HepG2 (cell line): ENCODE measurements around the gene RNF126. TPM values are rescaled to one million over a fixed set of nuclear protein-coding genes. Genes with fewer than 3 reads are reported as not detected.

ENCODE experiments used
- CENPX ChIP-seq: sonication (generic); formaldehyde crosslinking; IDR thresholded peaks from 2 replicates; pipeline ENCODE4 v1.9.0; 2021; ENCODE audit warnings: mild to moderate bottlenecking, missing genetic modification reagents, moderate library complexity
- DNMT1 ChIP-seq: sonication (generic); formaldehyde crosslinking; IDR thresholded peaks from 2 replicates; pipeline ENCODE4 v1.5.1; 2020; ENCODE audit warnings: mild to moderate bottlenecking, missing genetic modification reagents
- HOMEZ ChIP-seq: IDR thresholded peaks from 2 replicates; pipeline ENCODE4 v1.6.1; 2016; ENCODE audit warnings: low read depth
- KAT2B ChIP-seq: fragments of 150-350 bp; IDR thresholded peaks from 2 replicates; pipeline ENCODE4 v1.6.1; 2014; ENCODE audit warnings: low read depth, low read length, borderline replicate concordance
- MNT ChIP-seq: fragments of 450-650 bp; IDR thresholded peaks from 2 replicates; pipeline ENCODE4 v1.6.1; 2016
- NFATC3 ChIP-seq: sonication (generic); formaldehyde crosslinking; IDR thresholded peaks from 2 replicates; pipeline ENCODE4 v1.5.1; 2020; ENCODE audit warnings: mild to moderate bottlenecking, missing genetic modification reagents
- PAX8 ChIP-seq: sonication (generic); formaldehyde crosslinking; IDR thresholded peaks from 2 replicates; pipeline ENCODE4 v1.8.0; 2022; ENCODE audit warnings: mild to moderate bottlenecking, missing genetic modification reagents, borderline replicate concordance
- PPARG ChIP-seq: conservative IDR thresholded peaks from 2 replicates; pipeline ENCODE4 v1.6.1; 2016; ENCODE audit warnings: missing biosample characterization, missing genetic modification reagents
- RXRA ChIP-seq: sonication (generic); formaldehyde crosslinking; IDR thresholded peaks from 2 replicates; pipeline ENCODE4 v1.5.1; 2020; ENCODE audit warnings: missing genetic modification reagents
- TP53 ChIP-seq: sonication (generic); formaldehyde crosslinking; conservative IDR thresholded peaks from 2 replicates; pipeline ENCODE4 v1.4.0; 2020; ENCODE audit warnings: missing genetic modification reagents
- TSC22D2 ChIP-seq: sonication (generic); formaldehyde crosslinking; IDR thresholded peaks from 2 replicates; pipeline ENCODE4 v1.5.1; 2020; ENCODE audit warnings: missing genetic modification reagents, mild to moderate bottlenecking, borderline replicate concordance
- ZC3H13 ChIP-seq: sonication (generic); formaldehyde crosslinking; IDR thresholded peaks from 2 replicates; pipeline ENCODE4 v1.8.1; 2023; ENCODE audit warnings: mild to moderate bottlenecking, missing genetic modification reagents, moderate library complexity
- ZFP37 ChIP-seq: sonication (generic); formaldehyde crosslinking; IDR thresholded peaks from 2 replicates; pipeline ENCODE4 v1.4.0; 2020; ENCODE audit warnings: missing genetic modification reagents, borderline replicate concordance
- ZNF10 ChIP-seq: sonication (generic); formaldehyde crosslinking; IDR thresholded peaks from 2 replicates; pipeline ENCODE4 v1.4.0; 2020; ENCODE audit warnings: mild to moderate bottlenecking, low read depth, missing genetic modification reagents, borderline replicate concordance
- ZNF33A ChIP-seq: sonication (generic); formaldehyde crosslinking; IDR thresholded peaks from 2 replicates; pipeline ENCODE4 v1.5.1; 2020; ENCODE audit warnings: missing genetic modification reagents, mild to moderate bottlenecking, moderate library complexity, borderline replicate concordance
- ZNF343 ChIP-seq: sonication (generic); formaldehyde crosslinking; IDR thresholded peaks from 2 replicates; pipeline ENCODE4 v1.4.0; 2020; ENCODE audit warnings: mild to moderate bottlenecking, missing genetic modification reagents
- ZNF362 ChIP-seq: sonication (generic); formaldehyde crosslinking; IDR thresholded peaks from 2 replicates; pipeline ENCODE4 v1.4.0; 2020; ENCODE audit warnings: missing genetic modification reagents, mild to moderate bottlenecking, borderline replicate concordance
- ZNF446 ChIP-seq: sonication (generic); formaldehyde crosslinking; IDR thresholded peaks from 2 replicates; pipeline ENCODE4 v1.5.0; 2020; ENCODE audit warnings: mild to moderate bottlenecking, missing genetic modification reagents
- ZNF572 ChIP-seq: sonication (generic); formaldehyde crosslinking; IDR thresholded peaks from 2 replicates; pipeline ENCODE4 v1.5.1; 2020; ENCODE audit warnings: mild to moderate bottlenecking, missing genetic modification reagents
- polyA plus RNA-seq, 8 experiments: library from polyadenylated mRNA; depleted of rRNA in 3 of 8; stranded (reverse) in 7 of 8; unstranded in 1 of 8; fragments of >200 nt; fragmentation: Illumina TruSeq in 4 of 8; extraction: Trizol in 4 of 8; gene quantifications; 2 replicates each; pipeline versions ENCODE4 v1.2.1 to v1.2.3, GENCODE V29; 2011 to 2016; ENCODE audit warnings: low read depth in 4 of 8, missing spikeins in 1 of 8, mixed read lengths in 1 of 8; ENCODE audit not compliant: insufficient read depth in 1 of 8
- total RNA-seq, 5 experiments: library from RNA; depleted of rRNA; stranded (reverse); fragments of >200 nt; fragmentation: Illumina TruSeq; extraction: Trizol; gene quantifications; 2 replicates each; pipeline ENCODE4 v1.2.3, GENCODE V29; 2016; ENCODE audit warnings: low read depth in 1 of 5
- TF ChIP-seq, protein P1 (sequence below): sonication (generic); formaldehyde crosslinking; conservative IDR thresholded peaks from 2 replicates; pipeline ENCODE4 v1.8.0; 2022; ENCODE audit warnings: missing genetic modification reagents
- TF ChIP-seq, protein P2 (sequence below): sonication (generic); formaldehyde crosslinking; IDR thresholded peaks from 2 replicates; pipeline ENCODE4 v1.5.0; 2020; ENCODE audit warnings: mild to moderate bottlenecking, missing genetic modification reagents

Gene RNF126
- total and polyA plus RNA-seq, 2 of the 13 experiments (the other 11 are each of a cell fraction or from before 2014, with no cell fraction given), result 23.2 to 34.0 TPM

- no peak for TF ChIP-seq ZC3H13
- TF ChIP-seq ZNF343, result no peak
- TF ChIP-seq PPARG (CRISPR knock-in tag), result no peak
- TF ChIP-seq ZNF362 (CRISPR knock-in tag), result no peak
- no peak for TF ChIP-seq ZFP37 (CRISPR knock-in tag)
- TF ChIP-seq ZNF446, result 0 out of 2 replicates have a peak, but pooled peaks have one; percentile 20
- TF ChIP-seq HOMEZ (CRISPR knock-in tag), result no peak
- TF ChIP-seq KAT2B, result no peak
- TF ChIP-seq ZNF572, result no peak
- no peak; the same call in 1 of the 2 replicates for TF ChIP-seq DNMT1 (CRISPR knock-in tag)
- TF ChIP-seq, protein P1, sequence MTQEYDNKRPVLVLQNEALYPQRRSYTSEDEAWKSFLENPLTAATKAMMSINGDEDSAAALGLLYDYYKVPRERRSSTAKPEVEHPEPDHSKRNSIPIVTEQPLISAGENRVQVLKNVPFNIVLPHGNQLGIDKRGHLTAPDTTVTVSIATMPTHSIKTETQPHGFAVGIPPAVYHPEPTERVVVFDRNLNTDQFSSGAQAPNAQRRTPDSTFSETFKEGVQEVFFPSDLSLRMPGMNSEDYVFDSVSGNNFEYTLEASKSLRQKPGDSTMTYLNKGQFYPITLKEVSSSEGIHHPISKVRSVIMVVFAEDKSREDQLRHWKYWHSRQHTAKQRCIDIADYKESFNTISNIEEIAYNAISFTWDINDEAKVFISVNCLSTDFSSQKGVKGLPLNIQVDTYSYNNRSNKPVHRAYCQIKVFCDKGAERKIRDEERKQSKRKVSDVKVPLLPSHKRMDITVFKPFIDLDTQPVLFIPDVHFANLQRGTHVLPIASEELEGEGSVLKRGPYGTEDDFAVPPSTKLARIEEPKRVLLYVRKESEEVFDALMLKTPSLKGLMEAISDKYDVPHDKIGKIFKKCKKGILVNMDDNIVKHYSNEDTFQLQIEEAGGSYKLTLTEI (CRISPR knock-in tag), result no peak
- 0 out of 2 replicates have a peak, but pooled peaks have one; percentile 57 for TF ChIP-seq TP53
- TF ChIP-seq MNT, result peak; percentile 68
- TF ChIP-seq TSC22D2, result no peak
- no peak for TF ChIP-seq ZNF33A (CRISPR knock-in tag)
- no peak for TF ChIP-seq CENPX
- TF ChIP-seq, protein P2, sequence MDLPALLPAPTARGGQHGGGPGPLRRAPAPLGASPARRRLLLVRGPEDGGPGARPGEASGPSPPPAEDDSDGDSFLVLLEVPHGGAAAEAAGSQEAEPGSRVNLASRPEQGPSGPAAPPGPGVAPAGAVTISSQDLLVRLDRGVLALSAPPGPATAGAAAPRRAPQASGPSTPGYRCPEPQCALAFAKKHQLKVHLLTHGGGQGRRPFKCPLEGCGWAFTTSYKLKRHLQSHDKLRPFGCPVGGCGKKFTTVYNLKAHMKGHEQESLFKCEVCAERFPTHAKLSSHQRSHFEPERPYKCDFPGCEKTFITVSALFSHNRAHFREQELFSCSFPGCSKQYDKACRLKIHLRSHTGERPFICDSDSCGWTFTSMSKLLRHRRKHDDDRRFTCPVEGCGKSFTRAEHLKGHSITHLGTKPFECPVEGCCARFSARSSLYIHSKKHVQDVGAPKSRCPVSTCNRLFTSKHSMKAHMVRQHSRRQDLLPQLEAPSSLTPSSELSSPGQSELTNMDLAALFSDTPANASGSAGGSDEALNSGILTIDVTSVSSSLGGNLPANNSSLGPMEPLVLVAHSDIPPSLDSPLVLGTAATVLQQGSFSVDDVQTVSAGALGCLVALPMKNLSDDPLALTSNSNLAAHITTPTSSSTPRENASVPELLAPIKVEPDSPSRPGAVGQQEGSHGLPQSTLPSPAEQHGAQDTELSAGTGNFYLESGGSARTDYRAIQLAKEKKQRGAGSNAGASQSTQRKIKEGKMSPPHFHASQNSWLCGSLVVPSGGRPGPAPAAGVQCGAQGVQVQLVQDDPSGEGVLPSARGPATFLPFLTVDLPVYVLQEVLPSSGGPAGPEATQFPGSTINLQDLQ (CRISPR knock-in tag), result no peak
- TF ChIP-seq ZNF10, result no peak
- TF ChIP-seq NFATC3 (CRISPR knock-in tag), result no peak
- TF ChIP-seq PAX8 (CRISPR knock-in tag), result no peak
- TF ChIP-seq RXRA (CRISPR knock-in tag), result no peak; the same call in 1 of the 2 replicates
These were observed 29.8 kb downstream of the RNF126 start, which contains the start of gene POLRMT (continued) for GRCh38 chr19:633068-633785.
